Measurements from ENCODE around the gene RAP1GAP2.
"Not testable (repeated sequence)": the region's sequence is repeated elsewhere in the genome, so short reads cannot be mapped to it uniquely, and the experiment has no call there.

The RAP1GAP2 gene

DNA sequence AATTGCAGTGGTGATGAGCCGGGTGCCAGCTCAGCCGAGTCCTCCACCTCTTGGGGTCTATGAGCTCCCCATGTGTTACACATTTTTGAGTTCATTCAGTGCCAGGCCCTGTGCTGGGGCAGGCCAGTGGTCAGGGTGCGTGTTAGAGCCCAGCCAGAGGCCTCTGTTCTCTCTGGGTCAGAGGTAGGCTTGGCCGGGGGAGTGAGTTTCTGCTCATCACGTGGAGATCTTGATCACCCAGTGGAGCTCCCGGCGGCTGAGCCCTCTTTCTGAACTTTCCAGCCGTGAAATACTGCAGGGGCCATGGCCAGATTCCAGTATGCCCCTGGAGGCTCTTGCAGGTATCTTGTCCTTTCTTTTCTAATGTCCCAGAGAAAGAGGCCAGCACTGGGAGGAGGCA lies 93.0 kb downstream of the RAP1GAP2 start:
- DNase-seq: no peak

- not testable (repeated sequence) for DNase-seq
Measured at GRCh38 chr17:2890778-2891177, 94.5 kb downstream of the RAP1GAP2 start.

DNA sequence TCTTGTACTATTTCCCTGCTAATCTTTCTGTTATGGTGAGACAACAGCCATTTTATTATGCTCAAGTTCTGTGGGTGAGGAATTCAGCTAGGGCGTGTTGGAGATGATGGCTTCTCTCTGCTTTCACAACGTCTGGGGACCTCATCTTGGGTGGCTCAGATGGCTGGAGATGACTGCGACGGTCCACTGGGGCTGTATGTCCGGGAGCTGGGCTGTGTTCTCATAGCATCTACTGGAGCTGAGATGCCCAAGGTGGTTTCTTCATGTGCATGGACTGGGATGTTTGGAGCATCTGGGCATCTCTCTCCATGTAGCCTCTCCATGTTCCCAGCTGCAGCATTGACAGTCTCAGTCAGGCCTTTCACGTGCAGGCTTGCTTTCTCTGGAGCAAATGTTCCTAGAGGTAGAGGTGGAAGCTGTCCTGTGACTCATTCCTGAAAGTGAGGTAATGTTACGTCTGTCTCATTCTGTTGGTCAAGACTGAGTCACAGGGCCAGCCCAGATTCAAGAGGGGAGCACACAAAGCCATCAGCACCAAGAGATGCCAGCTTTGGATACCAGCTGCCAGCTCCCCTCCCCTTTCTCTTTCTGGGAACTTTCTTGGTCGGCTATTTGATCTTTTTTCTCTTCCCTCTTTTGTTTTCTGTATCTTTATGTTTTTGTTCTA lies 96.2 kb downstream of the RAP1GAP2 start:
- DNase-seq: no peak

GRCh38 chr17:2893422-2893914 lies 97.2 kb downstream of the RAP1GAP2 start:
- DNase-seq: no peak

DNA sequence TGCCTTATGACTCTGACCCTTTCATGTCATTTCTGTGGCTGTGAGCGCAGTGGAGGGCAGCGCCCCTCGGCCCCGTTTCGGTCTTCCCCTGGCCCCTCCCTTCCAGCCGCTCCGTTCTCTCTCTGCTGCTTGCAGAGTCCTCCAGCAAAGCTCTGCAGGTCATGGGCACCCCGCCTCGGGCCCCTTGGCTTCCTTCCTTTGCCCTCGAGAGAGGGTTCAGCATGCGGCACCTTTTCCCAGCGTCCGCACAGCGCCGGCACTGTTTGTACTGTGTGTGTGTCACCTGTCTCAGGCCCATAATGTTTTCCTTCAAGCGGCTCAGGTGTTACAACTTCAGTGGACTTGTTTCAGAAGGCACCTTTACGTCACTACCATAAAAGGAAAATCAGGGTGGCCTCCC lies 98.5 kb downstream of the RAP1GAP2 start:
- no peak for DNase-seq

GRCh38 chr17:2897605-2898004 lies 101.4 kb downstream of the RAP1GAP2 start:
- no peak for DNase-seq

DNA sequence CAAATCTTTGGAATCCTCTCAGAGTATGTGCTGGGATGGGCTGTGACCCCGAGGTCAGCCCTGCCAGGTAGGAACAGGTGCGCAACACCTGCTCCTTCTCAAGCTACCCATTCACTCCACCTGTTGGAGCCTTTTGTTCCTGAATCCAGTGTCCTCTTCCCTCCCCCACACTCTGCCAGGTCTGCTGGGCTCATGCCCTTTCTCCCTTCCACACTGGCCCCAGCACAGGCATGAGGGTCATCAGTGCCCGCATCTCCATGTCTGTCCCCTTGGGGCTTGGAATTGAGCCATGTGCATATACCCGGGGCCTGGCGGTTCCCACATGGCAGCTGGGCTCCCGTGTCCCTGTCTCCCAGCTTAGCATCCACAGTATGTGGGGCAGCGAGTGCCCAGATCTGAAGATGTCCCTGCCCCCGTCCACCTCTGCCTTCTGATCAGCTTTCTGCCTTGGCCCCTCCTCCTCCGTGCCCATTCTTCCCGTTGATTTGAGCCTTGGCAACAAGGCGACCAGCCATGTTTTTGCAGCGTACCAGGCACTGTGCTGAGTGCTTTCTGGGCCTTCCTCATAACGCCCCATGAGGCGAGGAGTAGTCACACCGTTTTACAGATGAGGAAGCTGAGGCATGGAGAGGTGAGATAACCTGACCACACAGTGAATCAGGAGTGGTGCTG lies 102.2 kb downstream of the RAP1GAP2 start:
- DNase-seq: no peak

GRCh38 chr17:2899906-2900305 lies 103.7 kb downstream of the RAP1GAP2 start:
- DNase-seq: no peak

DNA sequence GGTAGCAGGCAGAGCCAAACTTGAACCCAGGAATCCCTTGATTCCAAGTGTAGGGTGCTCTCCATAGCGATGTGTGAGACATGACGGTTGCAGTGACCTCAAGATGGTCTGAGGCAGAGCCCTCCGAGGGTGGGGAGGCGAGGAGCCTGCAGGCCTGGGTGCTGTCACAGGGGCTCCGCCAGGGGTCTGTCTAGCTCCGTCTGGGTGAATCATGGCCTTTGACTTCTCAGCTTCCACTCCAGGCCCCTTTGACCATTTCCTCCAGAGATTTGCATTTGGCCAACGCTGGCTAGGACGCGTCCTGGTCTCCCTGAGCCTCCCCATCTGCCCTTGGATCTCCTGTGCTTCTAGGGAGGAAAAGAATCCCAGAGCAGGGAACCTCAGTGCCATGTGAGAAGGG lies 104.6 kb downstream of the RAP1GAP2 start:
- DNase-seq: no peak

- DNase-seq: no peak
Measured at GRCh38 chr17:2901582-2901981, 105.3 kb downstream of the RAP1GAP2 start.

GRCh38 chr17:2902546-2902945 lies 106.3 kb downstream of the RAP1GAP2 start:
- DNase-seq: no peak

DNA sequence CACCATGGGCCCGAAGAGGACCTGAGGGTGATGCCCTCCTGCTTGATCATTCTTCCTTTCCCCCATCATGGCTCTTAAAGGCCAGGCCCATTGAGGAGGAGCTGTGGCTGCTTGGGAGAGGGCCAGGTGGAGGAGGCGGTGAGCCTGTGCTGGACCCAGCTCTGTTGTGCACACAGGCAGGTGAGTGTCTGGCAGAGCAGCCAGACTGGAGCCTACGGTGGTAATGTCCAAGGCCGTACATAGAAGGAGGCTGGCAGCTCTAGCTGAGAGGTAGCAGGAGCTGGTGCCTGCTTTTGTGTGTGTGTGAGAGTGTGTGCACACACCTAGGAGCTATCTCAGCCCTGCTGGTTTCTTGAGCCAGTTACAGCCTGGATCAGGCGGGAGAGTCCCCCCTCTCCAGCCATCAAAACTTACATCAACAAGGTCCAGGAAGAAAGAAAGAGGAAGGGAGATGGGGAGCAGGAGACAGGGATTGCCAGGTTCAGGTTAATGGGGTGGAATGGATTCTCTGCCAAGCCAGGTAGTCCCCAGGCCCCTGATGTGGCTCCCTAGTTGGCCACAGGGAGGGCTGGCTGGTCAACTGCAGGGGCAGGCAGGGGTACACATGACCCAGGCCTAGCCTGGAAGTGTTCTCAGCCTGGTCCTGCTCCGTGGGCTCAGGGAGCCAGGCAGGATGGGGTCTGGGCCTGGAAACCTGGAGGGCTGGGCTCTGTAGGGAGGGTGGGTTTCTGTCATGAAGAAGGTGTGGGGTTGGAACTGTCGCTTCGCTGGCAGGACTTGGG lies 107.1 kb downstream of the RAP1GAP2 start:
- no peak for DNase-seq

DNA sequence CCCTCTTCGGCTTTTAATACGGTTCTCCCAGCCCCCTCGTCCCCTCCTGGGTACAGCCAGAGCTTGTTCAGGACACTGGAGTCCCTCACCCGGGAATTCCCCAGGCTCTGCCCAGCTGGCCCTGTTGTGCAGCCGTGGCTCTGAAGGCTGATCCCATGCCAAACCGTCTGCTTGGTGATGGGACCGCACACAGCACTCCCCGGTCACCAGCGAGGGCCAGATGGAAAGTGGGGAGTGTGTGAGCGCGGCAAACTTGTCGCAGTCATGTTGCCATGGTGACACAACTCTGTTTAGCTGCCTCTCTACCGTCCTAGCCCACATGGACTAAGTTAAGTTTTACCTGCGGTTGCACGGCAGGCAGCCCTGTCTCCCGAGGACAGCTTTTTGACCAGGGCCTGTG lies 107.9 kb downstream of the RAP1GAP2 start:
- no peak for DNase-seq

- DNase-seq: no peak
Measured at GRCh38 chr17:2905269-2905668, 109.0 kb downstream of the RAP1GAP2 start.

- no peak for DNase-seq
Measured at GRCh38 chr17:2905696-2906501, 109.7 kb downstream of the RAP1GAP2 start.

DNA sequence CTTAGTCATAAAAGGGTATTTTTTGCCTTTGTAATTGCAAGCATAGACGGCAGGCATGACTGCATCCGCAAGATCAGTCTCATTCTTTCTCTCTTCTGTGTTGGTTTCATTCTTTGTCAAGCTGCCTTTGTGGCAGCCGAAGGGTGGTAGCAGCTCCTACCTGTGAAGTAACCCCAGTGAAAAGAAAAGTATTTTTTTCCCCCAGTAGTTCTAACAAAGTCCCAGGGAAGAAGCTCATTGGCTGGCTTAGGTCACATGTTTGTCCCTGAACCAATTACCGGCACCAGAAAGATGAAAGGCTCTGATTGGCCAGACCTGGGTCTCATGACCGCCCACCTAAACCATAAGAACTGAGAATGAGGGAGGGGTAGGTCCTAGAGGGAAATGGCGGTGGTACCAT lies 110.7 kb downstream of the RAP1GAP2 start:
- DNase-seq: no peak

GRCh38 chr17:2909175-2909845 lies 113.1 kb downstream of the RAP1GAP2 start:
- no peak for DNase-seq

DNA sequence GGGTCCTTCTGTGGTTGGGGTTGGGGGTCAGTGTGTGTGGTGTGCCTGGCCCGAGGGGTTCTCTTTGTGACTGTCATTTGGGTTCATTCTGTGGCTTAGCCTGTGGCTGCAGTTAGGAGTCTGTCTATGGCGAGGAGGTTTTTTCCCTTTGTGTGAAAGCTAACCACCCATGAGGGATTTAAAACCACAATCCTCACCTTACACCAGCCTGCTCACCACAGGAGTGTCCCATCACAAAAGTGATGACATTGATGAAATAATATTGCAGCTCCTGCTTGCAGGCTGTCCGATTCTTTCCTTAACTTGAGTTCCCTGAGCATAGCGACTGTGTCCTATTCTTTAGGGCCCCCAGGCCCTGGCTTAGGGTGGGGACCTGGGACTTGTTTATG lies 113.6 kb downstream of the RAP1GAP2 start:
- DNase-seq: no peak

DNA sequence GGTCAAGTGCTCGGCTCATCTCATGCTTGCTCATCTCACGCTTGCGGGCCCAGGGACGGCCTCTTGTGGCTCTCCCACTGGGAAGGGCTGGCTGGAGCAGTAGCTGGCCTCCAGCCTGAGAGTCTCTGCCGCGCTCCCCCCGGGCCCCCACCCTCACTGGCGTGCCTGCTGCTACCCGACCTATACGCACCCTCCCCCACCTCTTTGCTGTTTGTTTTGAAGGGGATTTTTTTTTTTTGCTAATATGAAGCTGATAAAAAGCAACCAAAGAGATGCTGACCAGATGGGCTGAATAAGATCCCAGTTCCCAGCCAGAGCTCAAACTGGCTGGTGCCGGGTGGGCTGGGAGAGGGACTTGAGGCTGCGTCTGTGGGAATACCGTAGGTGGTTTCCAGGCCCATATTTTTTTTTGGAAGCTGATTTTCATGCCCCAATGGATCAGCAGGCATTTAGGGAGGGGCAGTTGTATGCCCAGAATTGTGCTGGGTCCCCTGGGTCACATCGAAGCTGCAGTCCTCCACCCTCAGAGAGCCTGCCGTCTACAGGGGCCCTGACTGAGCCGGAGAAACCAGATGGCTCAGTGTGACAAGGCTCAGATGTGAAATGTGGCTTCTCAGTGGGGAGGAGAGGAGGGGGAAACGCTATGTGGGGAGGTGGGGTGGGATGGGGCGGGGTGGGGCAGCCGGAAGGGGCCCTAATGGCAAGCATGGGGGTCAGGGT lies 115.0 kb downstream of the RAP1GAP2 start:
- DNase-seq: no peak

DNA sequence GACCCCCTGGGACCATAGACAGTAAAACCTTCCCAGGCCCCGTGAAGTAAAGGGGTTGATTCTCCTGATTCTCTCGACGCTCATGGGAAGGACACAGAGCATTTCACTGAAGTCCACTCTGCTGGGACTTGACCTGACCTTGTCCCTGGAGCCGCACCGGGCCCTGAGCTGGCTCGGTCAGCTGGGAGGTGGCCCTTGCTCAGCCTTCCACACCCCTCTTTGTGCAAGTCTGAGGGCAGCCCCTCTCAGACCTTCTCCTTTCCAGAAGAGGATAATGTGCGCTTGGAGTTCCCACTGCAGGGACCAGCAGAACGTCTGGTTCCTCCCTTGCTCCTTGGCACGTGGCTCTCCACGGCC lies 115.5 kb downstream of the RAP1GAP2 start:
- no peak for DNase-seq

DNA sequence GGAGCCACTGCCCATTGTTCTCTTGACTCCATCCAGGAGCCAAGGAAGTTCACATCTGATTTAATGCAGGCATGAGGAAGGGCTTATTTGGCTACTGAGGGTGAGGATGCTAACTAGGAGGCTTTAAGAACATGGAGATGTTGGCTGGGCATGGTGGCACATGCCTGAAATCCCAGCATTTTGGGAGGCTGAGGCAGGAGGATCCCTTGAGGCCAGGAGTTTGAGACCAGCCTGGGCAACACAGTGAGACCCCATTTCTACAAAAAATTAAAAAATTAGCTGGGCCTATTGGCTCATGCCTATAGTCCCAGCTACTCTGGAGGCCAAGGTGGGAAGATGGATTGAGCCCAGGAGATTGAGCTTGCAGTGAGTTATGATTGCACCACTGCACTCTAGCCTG lies 116.5 kb downstream of the RAP1GAP2 start:
- DNase-seq: no peak

DNA sequence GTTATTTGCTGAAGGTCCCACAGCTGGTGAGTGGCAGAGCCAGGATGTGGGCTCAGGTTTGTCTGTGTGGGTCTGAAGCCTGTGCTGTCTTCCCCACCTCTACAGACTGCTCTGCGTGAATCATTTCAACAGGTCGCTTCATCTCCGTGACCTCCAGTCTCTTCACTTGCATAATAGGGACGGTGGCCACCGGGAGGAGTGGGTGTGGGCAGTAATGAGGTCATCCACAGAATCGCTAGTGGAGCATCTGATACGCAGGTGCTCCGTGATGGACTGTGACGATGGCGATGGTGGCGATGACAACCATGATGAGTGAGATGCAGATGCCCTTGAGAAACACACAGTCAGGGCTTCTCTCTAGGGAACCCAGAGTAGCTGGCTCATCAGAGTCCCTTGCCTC lies 120.2 kb downstream of the RAP1GAP2 start:
- DNase-seq: no peak
